Measurements from ENCODE around the gene TTLL3.

The TTLL3 gene

DNA sequence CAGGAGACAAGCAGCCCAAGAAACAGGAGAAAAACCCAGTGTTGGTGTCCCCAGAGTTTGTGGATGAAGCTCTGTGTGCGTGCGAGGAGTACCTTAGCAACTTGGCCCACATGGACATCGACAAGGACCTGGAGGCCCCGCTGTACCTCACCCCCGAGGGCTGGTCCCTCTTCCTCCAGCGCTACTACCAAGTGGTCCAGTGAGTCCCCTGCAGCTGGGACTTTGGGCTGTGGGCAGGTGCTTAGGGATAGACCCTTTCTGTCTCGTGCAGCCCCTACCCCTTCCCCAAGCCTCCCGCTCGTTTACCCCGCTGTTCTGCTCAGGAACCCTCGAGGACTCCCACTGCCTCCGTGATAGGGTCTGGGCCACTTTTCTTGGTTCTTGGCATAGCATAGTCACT lies 10.5 kb downstream of the TTLL3 start:
- TF ChIP-seq, protein P1, sequence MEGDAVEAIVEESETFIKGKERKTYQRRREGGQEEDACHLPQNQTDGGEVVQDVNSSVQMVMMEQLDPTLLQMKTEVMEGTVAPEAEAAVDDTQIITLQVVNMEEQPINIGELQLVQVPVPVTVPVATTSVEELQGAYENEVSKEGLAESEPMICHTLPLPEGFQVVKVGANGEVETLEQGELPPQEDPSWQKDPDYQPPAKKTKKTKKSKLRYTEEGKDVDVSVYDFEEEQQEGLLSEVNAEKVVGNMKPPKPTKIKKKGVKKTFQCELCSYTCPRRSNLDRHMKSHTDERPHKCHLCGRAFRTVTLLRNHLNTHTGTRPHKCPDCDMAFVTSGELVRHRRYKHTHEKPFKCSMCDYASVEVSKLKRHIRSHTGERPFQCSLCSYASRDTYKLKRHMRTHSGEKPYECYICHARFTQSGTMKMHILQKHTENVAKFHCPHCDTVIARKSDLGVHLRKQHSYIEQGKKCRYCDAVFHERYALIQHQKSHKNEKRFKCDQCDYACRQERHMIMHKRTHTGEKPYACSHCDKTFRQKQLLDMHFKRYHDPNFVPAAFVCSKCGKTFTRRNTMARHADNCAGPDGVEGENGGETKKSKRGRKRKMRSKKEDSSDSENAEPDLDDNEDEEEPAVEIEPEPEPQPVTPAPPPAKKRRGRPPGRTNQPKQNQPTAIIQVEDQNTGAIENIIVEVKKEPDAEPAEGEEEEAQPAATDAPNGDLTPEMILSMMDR (IDR thresholded peaks at IDR 0.05; ENCODE audit: control insufficient read depth, insufficient read depth, low read depth, low read length, missing control alignments), result no peak
- H3K4me3 ChIP-seq (ENCODE audit: control insufficient read depth, low read depth, low read length), result no peak overlapping the region
- no peak for DNase-seq (ENCODE audit: low read depth)

DNA sequence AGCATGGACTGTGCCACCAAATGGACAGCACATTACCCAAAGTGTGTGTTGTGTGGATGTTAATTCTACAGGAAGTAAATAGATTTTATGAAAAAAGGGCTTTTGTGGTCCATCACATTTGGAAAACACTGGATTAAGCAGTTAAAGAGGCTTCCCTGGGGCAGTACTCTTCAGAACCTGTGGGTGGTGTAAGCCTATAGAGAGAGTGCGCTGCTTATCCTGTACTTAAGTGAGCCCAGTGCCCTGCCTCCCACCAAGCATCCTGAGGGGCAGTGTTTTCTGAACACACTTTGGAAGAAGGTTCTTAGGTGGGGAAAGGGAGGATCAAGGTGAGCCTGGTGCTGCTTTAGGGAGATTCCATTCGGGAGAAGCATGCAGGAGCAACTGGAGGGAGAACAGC lies 10.9 kb downstream of the TTLL3 start:
- H3K4me3 ChIP-seq (ENCODE audit: control insufficient read depth, low read depth, low read length), result no peak overlapping the region
- TF ChIP-seq, protein P1 (IDR thresholded peaks at IDR 0.05; ENCODE audit: control insufficient read depth, insufficient read depth, low read depth, low read length, missing control alignments), result peak; percentile 33
- DNase-seq (ENCODE audit: low read depth), result no peak

DNA sequence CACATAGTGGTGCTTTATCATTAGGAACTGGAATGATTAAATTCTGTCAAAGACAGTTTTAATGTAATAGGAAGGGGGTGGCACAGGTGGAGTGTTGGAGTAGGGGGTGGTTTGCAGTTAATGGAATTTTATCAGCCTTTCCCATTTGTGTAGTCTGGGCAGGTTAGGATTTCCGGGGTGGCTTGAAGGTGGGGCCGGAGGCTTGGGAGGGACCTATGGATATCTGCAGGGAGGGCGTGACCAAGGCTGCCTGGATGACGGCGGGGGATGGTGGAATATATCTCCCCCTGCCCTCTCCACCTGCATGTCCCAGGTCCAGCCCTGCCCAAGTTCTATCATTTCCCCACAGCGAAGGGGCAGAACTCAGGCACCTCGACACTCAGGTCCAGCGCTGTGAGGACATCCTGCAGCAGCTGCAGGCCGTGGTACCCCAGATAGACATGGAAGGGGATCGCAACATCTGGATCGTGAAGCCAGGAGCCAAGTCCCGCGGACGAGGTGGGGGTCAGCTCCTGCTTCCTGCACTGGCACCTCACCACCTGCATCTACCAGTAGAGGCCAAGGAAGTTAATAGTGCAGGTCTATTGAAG lies 15.5 kb downstream of the TTLL3 start:
- DNase-seq (ENCODE audit: low read depth), result no peak
- TF ChIP-seq, protein P1 (IDR thresholded peaks at IDR 0.05; ENCODE audit: control insufficient read depth, insufficient read depth, low read depth, low read length, missing control alignments), result no peak
- H3K4me3 ChIP-seq (ENCODE audit: control insufficient read depth, low read depth, low read length), result no peak overlapping the region

DNA sequence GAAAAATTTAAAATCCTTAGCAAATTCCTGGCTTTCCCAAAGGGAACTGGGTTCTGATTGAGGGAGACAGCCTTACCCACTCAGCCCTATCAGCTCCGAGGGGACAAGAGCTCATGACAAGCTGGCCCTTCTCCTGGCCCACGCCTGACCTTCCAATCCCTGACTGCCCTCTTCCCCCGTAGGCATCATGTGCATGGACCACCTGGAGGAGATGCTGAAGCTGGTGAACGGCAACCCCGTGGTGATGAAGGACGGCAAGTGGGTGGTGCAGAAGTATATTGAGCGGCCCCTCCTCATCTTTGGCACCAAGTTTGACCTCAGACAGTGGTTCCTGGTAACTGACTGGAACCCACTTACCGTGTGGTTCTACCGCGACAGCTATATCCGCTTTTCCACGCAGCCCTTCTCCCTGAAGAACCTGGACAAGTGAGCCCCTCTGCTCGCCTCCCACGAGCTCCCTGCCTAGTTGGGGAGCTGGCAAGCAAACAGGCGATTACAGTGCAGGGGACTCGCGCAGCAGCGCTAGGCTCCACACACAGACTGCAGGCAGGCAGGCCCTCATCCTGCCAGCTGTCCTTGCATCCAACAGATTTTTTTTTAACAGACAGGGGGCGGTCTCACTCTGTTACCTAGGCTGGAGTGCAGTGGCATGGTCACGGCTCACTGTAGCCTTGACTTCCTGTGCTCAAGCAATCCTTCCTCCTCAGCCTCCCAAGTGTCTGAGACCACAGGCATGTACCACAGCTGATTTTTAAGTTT lies 16.9 kb downstream of the TTLL3 start:
- DNase-seq (ENCODE audit: low read depth), result no peak
- no peak overlapping the region for H3K4me3 ChIP-seq (ENCODE audit: control insufficient read depth, low read depth, low read length)
- TF ChIP-seq, protein P1 (IDR thresholded peaks at IDR 0.05; ENCODE audit: control insufficient read depth, insufficient read depth, low read depth, low read length, missing control alignments), result peak; percentile 22

DNA sequence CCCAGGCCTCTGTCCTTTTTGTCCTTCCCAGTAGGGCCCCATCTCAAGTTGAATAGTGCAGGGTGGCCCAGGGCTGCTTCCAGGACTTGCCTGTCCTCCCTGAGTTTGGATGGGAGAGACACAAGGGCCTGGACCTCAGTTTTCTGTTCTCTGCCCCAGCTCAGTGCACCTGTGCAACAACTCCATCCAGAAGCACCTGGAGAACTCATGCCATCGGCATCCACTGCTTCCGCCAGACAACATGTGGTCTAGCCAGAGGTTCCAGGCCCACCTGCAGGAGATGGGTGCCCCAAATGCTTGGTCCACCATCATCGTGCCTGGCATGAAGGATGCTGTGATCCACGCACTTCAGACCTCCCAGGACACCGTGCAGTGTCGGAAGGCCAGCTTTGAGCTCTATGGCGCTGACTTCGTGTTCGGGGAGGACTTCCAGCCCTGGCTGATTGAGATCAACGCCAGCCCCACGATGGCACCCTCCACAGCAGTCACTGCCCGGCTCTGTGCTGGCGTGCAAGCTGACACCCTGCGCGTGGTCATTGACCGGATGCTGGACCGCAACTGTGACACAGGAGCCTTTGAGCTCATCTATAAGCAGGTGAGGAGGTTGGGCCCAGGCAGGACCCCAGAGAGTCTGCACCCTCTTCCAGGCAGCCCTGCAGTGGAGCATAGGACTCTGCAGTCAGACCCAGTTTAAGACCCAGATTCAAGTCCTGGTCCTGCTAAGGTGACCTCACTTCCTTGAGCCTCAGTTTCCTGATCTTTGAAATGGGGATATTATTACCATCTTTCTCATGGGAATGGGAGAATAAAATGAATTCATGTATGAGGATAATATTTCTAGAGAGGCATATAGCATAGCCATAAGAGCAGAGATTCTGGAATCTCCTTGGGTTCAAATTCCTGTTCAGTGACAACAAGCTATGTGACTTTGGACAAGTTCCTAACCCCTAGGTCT lies 19.0 kb downstream of the TTLL3 start:
- no peak for DNase-seq (ENCODE audit: low read depth)
- TF ChIP-seq, protein P1 (IDR thresholded peaks at IDR 0.05; ENCODE audit: control insufficient read depth, insufficient read depth, low read depth, low read length, missing control alignments), result no peak
- H3K4me3 ChIP-seq (ENCODE audit: control insufficient read depth, low read depth, low read length), result no peak overlapping the region

DNA sequence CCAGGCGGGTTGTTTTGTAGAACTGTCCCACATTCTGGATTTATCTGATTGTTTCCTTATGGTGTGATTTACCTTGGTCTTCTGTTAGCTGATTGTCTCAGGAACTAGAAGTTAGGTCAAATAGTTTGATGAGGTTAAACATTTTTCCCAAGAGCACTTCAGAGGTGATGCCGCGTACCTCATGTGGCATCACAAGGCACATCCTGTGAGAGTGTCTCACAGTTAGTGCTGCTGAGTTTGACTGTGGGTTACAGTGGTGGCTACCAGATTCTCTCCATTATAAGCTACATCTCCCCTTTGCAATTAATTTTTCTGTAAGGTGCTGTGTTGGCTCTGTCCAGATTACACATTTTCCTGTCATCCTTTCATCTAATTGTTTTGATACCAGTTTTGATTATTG lies 21.2 kb downstream of the TTLL3 start:
- TF ChIP-seq, protein P1 (IDR thresholded peaks at IDR 0.05; ENCODE audit: control insufficient read depth, insufficient read depth, low read depth, low read length, missing control alignments), result no peak
- DNase-seq (ENCODE audit: low read depth), result no peak
- no peak overlapping the region for H3K4me3 ChIP-seq (ENCODE audit: control insufficient read depth, low read depth, low read length)
